SK-N-MC (cell line): ENCODE results near the gene CD300LF.

Experiments
- EZH2 ChIP-seq: fragments of 200-600 bp; sonication (generic); IDR thresholded peaks from one replicate; pipeline ENCODE4 v1.6.1; 2017; ENCODE audit warnings: antibody characterized with exemption
- POLR2AphosphoS5 ChIP-seq: IDR thresholded peaks from 2 replicates; pipeline ENCODE4 v1.6.1; 2012; ENCODE audit warnings: mild to moderate bottlenecking, low read depth, low read length, borderline replicate concordance

DNA sequence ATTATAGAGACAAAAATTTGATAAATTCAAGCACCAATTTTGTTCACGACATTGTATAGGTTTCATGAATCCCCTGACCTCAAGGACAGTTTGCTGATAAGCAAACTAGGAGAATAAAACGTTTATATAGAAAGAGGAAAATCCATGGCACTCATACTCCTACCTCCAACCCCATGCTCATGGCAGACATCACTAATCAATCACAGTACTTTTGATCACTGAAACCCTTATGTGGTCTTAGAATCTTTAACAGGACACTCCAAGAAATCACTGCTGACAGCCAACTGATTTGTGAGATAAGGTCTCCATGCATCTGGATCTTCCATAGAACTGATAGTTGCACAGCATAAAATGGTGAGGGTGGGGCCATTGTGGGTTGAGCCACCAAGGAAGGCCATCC, 31.0 kb upstream of the CD300LF start:
- TF ChIP-seq EZH2 (no peak), POLR2AphosphoS5 (no peak)
